ENCODE measurements around the gene WDR33.

- TF ChIP-seq TOX (CRISPR knock-in tag; IDR thresholded peaks at IDR 0.05; ENCODE audit: borderline replicate concordance), result no peak
- TF ChIP-seq ZNF565 (CRISPR knock-in tag; conservative IDR thresholded peaks at IDR 0.05; ENCODE audit: low read depth), result no peak
- TF ChIP-seq CREB5 (CRISPR knock-in tag; IDR thresholded peaks at IDR 0.05; ENCODE audit: low read depth), result no peak
These were observed 140.7 kb downstream of the WDR33 start for GRCh38 chr2:127670055-127670956.

All from SK-N-SH treated with all-trans-retinoic acid at 6 μM for 48 hours (cell line).